Activated CD4-positive, CD25-positive, alpha-beta regulatory T cell (primary cell): ENCODE data around the gene CEP164.

Experiments
- DNase-seq, 4 experiments: peaks; one replicate each; lab custom pipeline; 2025; lab: John Stamatoyannopoulos, UW

Gene CEP164

GRCh38 chr11:117421041-117421440 lies 93.4 kb downstream of the CEP164 start:
- no peak for DNase-seq

GRCh38 chr11:117421476-117421875 lies 93.8 kb downstream of the CEP164 start:
- DNase-seq, result no peak

GRCh38 chr11:117423046-117423575 lies 95.5 kb downstream of the CEP164 start:
- no peak for DNase-seq

- DNase-seq, result no peak
Measured at GRCh38 chr11:117424781-117425180, 97.1 kb downstream of the CEP164 start.

GRCh38 chr11:117425679-117426296 lies 98.1 kb downstream of the CEP164 start:
- no peak for DNase-seq

GRCh38 chr11:117426297-117426685 lies 98.6 kb downstream of the CEP164 start:
- DNase-seq, result peak; percentile 33 to 68 (median 56)

- no peak for DNase-seq
Measured at GRCh38 chr11:117426941-117427340, 99.3 kb downstream of the CEP164 start.

- DNase-seq, result no peak
Measured at GRCh38 chr11:117427356-117427874, 99.8 kb downstream of the CEP164 start.

- no peak for DNase-seq
Measured at GRCh38 chr11:117428186-117428855, 100.7 kb downstream of the CEP164 start.

- no peak for DNase-seq
Measured at GRCh38 chr11:117428856-117429229, 101.2 kb downstream of the CEP164 start.

- DNase-seq, result no peak
Measured at GRCh38 chr11:117430293-117430955, 102.8 kb downstream of the CEP164 start.

GRCh38 chr11:117431436-117431835 lies 103.8 kb downstream of the CEP164 start:
- no peak for DNase-seq

GRCh38 chr11:117433717-117434116 lies 106.1 kb downstream of the CEP164 start:
- DNase-seq, result no peak

- DNase-seq, result no peak
Measured at GRCh38 chr11:117434481-117434880, 106.8 kb downstream of the CEP164 start.

- no peak for DNase-seq
Measured at GRCh38 chr11:117435326-117435725, 107.7 kb downstream of the CEP164 start.

GRCh38 chr11:117437041-117437790 lies 109.6 kb downstream of the CEP164 start:
- no peak for DNase-seq

- no peak for DNase-seq
Measured at GRCh38 chr11:117437791-117438130, 110.1 kb downstream of the CEP164 start.

- no peak for DNase-seq
Measured at GRCh38 chr11:117438371-117439000, 110.8 kb downstream of the CEP164 start.

- no peak for DNase-seq
Measured at GRCh38 chr11:117439256-117439655, 111.6 kb downstream of the CEP164 start.

GRCh38 chr11:117440258-117440657 lies 112.6 kb downstream of the CEP164 start:
- DNase-seq, result no peak

GRCh38 chr11:117441146-117441975 lies 113.7 kb downstream of the CEP164 start:
- DNase-seq, result no peak
